ENCODE measurements around the gene CACNA2D3.
"Not testable (repeated sequence)": the region's sequence is repeated elsewhere in the genome, so short reads cannot be mapped to it uniquely, and the experiment has no call there.

Gene CACNA2D3

DNA sequence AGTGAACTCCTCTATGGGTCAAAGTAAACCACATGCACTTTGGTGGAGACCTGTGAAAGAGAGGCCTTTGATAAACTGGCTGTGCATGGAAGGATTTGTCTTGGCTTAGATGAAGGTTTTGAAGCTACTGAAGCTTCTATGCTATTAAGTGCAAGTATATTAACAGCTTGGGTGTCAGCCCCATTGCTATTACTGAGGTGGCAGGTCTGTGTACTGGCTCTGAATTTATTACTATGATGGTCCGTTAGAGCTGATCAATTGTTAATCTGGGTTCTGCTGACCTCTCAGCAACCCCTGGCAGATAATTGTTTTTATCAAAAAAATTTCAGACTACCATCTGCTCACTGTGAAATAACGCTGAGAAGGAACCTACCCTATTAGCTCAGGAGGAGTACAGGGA, 268.2 kb downstream of the CACNA2D3 start:
- no peak for DNase-seq

DNA sequence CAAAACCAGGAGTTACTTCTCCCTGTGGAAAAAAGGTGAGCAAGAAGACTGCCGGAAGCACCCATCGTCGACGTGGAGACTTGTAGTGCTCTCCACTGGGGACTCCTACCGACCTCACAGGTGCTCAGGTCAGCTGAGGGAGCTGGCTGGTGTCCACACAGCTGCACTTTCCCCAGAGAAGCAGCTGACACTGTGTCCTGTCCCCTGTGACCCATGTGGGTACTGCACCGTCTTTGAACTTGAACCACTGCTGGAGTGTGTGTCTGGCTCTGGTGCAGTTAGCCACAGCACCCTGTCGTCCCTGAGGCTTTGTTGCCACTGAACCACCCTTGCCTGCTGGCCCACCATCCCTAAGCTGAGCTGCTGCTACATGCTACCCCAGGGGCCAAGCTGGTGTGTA, 270.8 kb downstream of the CACNA2D3 start:
- DNase-seq, result no peak

DNA sequence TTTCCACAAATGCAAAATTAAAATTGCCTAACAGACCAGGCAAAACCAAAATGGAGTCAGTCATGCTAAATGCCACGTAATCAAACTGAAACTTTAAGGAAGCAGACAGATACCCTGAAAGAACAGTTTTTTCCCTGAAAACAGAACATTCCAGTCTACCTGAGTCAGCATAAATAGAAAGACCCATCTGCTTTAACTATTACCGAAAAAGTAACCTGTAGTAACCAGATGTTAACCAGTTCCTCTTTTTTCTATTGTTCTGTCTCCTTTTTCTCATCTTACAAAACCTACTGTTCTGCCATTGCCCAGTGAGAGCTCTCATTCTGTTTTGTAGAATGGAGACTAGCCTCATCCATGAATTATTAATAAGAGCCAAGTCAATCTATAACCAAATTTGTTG, 286.0 kb downstream of the CACNA2D3 start:
- DNase-seq, result no peak

DNA sequence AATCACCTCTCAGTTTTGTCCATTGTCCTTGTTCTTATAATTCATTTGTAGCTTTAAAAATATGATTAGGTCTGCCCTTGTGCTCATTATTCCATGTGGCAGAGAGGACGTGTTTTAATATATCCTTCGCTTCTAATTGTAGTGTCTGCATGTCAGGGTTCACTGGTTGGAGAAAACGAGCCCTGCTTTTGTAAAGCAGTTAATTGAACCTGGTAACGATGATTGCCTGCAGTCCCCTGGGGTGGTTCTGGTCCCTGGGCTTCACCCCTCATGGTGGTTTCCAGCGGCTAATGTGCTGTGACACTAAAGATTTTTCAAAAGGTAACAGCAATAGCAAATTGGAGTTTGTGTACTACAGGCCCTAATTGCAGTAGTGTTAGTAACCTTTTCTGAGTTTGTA, 299.6 kb downstream of the CACNA2D3 start:
- no peak for DNase-seq

DNA sequence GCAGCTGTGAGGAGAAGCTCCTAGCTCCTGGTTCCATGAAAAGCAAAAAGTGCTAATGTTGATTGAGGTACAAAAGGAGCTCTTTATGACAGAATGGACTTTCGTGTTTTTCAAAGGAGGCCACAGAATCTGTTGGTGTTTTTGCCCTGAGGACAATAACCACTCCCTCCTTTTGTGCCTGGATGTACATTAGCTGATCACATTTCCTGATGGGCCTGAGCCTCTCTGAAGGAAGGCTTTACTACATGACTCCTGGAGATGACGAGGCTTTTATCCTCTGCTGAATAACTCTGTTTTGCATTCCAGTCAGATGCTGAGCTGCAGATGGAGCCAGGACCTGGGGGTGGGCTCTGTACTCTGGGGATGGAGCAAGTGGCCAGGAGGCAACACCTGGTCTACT, 301.9 kb downstream of the CACNA2D3 start:
- DNase-seq, result no peak

DNA sequence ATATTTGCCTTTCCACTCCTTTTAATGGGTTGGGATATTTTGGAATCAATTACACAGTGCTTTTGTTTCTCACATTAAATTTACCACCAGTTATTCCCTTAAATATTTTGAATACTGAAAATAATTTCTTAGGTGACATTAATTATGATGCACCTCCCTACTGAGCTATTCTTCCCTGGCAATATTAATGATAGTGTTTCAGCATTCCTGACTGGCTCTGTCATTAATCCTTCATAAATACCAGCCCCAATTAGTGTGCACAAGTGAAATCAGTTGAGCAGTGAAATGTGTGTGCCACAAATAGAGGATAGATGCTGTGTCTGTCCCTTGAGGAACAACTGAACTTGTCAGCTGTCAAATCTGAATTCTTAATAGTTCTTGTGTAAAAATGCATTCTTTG, 304.0 kb downstream of the CACNA2D3 start:
- no peak for DNase-seq

DNA sequence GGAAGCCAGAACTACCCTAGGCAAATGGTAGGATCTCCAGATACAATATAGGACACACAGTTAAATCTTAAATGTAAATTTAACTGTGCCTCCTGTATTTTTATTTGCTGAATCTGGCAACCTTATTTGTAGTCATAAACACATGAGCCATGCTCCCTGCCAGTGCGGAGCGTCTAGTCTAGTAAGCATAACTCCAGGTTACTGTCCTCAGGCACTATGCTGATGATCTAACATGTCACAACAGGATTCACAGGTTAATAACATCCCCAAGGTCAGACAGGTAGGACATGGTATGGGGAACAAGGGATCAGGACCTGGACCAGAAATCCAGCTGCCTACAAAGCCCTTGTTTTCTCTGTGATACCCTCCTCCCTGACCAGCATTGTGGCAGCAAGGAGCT, 305.1 kb downstream of the CACNA2D3 start:
- DNase-seq, result no peak

DNA sequence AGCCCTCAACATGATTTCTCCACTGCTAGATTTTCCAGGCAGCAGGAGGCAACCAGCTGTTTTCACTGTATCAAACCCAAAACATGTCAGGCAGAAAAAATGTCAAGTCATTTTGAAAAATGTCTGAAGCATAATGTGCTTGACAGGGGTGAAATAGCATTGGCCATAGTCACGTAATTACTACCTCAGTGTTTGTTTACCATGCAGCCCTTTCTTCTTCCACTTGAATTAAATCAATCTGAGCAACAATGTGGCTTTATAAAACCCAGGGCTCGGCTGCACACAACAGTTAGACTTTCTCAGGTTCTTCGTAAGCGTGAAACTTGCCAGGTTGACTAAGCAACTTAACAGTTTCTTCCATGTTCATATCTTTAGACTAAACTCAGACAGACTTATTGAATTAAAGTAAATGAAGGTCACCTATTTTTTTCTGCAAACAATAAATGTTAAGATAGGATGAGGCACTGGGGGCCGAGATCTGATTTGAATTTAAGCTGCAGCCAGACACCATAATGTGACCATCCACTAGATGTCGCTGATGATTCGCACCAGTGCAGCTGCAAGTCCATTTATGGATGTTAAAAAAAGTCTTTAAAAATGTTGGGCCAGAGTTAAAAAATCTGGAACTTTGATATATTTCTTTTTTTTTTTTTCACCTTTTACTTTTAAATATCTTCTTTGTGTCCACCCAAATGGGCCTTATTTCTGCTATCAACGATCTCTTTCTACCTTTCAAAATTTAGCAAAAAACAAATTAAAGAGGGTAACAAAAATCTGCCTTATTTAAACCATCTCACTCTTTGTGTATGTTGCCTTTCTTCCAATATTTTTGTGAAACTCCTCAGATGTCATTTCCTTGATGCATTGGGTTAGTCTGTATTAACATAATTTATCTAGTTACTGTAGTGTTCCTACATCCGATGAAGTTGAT, 305.9 kb downstream of the CACNA2D3 start:
- peak; percentile 8 for DNase-seq

DNA sequence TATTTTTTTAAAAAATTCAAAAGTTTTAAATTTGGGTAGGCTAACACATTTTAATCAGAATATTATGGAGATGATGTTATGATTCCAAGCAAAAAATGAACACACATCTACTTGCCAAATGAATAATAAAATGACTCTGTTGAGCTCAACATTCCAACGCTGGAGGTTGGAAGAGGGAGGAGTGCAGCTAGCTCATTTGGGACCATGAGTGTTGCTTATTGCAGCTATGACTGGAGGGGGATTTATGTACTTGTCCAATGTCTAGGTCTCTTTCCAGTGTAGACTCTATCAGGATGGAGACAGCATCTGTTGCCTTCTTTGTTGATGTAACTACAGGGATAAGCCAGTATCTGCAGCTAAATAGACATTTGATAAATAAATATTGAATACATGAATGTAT, 310.6 kb downstream of the CACNA2D3 start:
- no peak for DNase-seq

DNA sequence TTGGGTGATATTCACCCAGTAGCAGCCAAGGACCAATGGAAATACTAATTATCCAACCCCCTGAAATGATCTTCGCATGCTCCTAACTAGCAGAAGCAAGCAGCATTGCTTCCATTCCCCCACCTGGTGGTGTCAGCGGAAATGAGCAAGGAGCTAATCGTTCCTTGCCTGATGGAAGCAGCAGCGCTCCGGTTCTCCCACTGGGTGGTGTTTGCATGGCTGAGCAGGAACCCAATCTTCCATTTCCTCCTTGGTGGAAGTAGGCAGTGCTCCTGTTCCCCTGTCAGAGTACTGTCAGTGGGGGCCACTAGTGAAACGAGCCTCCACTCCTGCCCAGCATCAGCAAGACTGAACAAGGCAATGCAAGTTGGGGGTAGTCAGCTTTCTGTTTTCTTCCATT, 311.5 kb downstream of the CACNA2D3 start:
- no peak for DNase-seq

DNA sequence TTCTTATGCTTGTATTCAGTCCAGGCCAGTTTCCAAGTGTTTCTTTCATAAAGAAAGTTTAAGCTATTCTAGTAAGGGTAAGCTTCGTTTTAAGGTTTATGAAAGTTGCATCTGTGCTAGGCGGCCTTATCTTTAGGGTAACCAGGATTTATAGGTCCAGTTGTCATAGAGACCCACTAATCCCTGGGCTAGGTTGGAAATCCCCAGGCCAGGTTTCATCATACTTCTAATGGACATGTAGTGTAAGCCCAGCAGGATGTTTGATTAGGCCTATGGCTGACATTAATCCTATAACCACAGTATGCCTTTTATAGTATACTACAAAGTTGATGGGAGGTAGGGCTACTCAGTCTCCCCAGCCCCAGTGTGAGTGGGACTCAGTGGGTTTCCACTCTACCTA, 312.4 kb downstream of the CACNA2D3 start:
- DNase-seq, result no peak

DNA sequence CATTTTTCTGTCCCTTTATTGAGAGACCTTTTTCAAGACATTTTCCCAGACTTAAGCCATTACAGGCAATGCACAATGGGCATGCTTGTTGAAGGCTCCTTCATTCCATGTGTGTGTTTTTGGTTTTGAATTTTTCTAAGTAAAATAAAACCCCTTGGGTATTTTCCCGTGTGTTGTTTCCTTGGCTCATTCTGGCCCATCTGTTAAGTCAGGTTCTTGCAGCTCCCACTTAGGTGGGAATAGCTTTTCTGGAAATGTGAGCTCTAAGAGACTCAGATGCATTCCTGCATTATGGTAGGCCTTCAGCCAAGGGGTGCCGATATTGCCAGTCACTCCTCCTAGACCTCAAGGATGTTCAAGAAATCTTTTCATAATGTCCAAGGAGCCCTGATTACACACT, 314.9 kb downstream of the CACNA2D3 start:
- no peak for DNase-seq

DNA sequence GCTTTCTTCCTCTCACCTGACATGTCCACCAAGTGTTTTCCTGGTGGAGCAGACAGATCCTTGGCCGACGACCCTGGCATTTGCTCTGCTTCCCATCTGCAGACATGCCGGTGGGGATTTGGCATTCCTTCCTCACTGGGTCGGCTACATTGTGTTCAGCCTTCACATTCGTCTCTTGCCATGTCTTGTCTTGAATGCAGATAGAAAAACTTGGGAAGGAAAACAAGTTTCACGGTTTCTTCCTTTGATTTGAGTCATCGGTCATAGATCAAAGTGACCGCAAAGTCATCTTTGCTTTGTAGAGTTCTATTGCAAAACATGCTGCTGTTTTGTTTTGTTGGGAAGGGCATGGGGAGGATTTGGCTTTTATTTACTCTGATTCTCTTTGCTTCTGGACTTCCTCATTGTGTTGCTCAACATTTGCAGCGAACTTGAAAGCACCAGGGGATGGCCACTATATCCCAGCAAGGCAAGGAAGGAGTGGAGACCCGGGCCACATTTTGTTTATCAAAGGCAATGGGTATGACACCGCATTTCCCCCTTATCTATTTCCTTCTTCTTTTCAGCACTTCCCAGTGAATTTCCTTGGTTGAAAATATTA, 321.3 kb downstream of the CACNA2D3 start:
- peak; percentile 82 for DNase-seq

DNA sequence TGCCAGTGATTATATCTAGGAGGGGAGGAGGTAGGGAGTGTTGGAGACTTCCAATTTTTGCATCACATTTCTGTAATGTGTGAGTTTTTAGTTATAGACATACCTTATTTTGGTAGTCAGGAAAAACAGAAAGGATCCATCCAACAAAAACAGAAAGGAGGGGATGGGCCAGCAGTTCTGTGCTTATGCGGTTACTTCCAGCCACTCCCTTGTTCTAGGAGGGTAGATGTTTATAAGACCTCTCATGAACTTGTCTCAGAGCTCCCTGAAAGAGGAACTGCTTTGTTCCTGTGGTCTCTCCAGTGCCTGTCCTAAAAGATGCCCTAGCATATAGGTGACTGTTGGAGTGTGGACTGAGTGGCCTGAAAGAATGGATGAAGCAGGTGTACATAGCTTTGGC, 323.3 kb downstream of the CACNA2D3 start:
- DNase-seq, result peak; percentile 71

DNA sequence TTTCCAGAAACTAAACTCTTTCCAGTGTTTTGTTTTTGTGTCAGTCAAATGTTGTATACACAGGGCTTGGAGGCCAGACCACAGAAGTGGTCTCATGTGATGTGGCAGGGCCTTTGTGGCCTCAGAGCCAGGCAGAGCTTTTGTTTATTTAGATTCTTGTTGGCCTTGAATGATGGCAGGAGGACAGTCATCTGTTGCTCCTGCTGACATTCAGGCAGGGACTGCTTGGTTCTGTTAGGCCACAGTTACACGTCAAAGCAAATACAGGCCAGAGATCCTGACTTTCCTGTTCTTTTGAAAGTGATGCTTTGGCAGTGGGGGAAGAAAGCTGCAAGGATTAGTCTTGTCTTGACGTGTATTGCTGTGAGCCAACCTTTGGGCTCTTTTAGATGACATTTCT, 325.1 kb downstream of the CACNA2D3 start:
- DNase-seq, result no peak

DNA sequence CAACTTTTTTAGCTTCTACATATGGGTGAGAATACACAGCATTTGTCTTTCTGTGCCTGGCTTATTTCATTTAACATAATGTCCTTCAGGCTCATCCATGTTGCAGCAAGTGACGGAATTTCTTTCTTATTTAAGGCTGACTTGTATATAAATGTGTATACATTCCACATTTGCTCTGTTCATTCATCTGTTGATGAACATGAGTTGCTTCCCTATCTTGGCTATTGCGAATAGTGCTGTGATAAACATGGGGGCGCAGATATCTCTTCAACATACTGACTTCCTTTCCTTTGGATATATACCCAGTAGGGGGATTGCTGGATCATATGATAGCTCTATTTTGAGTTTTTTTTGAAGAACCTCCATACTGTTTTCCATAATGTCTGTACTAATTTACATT, 332.5 kb downstream of the CACNA2D3 start:
- no peak for DNase-seq

DNA sequence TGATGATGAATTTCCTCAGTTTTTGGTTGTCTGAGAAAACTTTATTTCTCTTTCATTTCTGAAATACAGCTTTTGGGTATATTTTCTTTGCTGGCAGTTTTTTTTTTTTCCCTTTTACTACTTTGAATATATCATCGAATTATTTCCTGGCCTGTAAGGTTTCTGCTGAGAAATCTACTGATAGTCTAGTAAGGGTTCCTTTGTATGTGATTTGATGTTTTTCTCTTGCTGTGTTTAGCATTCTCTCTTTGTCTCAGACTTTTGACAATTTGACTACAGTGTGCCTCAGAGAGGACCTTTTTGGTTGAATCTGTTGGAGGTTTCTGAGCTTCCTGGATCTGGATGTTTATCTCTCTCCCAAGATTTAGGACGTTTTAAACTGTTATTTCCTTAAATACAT, 336.0 kb downstream of the CACNA2D3 start:
- no peak for DNase-seq

DNA sequence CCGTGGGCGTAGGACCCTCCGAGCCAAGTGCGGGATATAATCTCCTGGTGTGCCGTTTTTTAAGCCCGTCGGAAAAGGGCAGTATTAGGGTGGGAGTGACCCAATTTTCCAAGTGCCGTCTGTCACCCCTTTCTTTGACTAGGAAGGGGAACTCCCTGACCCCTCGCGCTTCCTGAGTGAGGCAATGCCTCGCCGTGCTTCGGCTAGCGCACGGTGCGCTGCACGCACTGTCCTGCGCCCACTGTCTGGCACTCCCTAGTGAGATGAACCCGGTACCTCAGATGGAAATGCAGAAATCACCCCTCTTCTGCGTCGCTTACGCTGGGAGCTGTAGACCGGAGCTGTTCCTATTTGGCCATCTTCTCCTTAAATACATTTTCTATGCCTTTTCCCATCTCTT, 342.2 kb downstream of the CACNA2D3 start:
- DNase-seq, result not testable (repeated sequence)

DNA sequence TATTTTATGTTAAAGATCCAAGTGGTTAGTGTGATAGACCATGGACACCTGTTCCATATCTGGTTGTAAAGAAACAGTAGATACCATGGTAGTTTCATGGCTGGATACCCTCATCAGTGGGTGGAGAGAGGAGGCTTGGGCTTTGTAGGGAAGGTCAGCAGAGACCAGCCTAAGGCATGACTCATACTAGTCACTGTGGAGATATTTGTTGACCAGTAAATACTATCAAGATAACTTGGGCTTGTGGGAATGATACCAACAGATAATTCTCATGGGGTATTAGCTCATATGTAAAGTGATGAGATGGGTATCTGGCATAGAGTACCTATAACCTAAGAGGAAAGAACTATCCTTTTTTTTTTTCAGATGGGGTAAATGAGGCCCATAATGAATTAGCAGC, 354.5 kb downstream of the CACNA2D3 start:
- DNase-seq, result no peak

DNA sequence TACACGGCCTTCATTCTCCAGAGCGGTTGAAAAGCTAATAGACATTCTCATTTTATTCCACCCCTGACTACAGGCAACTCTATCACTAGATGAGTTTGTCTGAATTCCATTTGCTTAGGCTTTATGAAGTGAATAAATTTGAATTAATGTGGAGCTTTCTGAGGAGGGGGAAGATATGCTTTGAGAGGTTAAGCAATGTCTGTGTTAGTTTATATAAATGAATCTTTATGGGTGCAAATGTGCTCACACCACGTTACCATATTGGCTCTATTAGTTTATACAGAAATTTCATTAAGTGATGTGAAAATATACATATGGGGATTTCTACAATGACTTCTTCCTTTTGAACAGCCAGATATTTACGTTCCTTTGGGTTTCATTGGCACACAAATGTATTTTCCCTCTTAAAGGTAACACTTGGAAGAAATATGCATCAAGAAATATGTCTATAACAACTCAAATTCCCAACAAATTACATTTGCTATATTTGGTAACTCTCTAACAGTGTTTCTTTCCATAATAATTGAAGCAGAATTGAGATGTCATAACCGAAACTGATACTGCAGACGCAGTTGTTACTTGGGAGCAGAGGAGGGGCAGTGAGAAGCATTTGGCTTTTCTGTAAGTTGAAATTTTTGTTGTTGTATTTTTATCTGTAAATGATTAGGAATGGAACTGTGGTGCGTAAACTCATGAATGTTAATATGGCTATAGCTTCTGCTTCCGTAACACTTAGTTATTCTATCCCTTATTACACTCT, 359.4 kb downstream of the CACNA2D3 start:
- DNase-seq, result no peak

DNA sequence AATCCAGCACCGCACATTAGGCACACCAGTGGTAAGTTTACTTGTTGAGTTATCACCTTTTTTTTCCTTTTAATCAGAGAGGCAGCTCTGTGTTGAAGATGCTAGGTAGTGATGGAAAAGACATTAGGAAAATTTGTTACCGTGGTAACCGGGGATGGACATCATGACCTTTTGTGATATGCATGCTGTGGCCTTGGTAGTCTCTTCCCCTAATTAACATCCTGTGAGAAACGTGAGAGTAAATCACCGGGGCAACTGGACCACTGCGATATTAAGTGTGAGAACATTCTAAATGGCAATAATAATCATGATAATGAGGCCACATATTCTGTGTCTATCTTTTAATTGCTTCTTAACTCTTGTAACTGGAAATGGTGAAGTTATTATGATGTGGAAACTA, 362.0 kb downstream of the CACNA2D3 start:
- DNase-seq, result no peak

DNA sequence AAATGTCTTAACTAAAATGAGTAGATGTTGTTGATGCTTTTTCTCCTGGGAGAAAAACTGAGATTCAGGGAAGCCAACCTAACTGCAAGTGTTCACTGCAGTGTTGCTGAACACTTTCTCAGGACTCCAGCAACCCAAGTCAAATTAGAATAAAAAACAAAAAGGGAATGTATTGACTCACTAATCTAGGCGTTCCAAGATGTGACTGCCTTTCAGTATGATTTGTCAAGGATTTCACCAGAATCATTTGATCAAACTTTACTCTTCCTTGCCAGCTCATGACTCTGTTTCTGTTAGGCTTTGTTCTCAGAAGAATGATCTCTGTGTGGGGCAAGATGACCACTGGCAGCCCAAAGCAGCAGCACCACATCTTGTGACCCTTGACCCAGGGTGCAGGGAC, 364.0 kb downstream of the CACNA2D3 start:
- DNase-seq, result no peak

DNA sequence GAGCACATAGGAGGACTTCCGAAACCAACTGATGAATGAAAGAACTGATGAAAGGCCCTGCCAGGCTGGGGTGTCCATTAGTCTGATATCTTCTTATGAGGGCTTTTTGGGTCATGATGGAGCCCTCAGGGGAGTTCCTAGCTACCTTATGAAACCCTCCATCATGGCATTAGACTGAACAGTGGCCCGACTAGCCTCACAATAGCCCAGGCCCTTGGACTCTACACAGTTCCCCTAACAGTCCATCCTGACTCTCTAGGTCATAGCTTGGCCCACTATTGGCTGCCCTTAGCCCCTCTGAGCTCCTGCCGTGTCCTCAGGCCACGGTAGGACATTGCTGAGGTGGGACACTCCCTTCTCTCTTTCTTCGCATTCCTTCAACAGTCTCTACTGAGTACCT, 365.9 kb downstream of the CACNA2D3 start:
- DNase-seq, result no peak

DNA sequence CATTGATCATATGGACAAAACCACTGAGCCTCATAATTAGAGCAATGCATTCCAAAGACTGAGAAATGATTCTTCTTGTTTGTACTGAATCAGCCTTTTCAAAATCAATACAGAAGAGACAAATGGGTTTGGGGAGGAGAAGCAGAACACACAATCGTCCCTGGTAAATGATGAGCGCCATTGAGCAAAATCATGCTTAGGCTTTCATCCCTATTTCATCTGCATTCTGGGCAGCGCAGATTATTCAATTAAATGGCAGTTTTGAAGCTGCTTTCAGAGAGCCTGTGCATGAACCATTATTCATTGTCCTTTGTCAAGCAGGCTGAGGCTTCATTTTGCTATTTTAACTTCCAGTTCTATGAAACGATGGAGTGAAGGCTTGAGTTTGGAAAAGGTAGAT, 371.9 kb downstream of the CACNA2D3 start:
- DNase-seq, result no peak

Measured in MV-4-11 (cell line).